Esophagus squamous epithelium (tissue), 5 donors: ENCODE measurements around the gene LRRC43. TPM values are rescaled to one million over a fixed set of nuclear protein-coding genes. Genes with fewer than 3 reads are reported as not detected.

Experiments used
- DNase-seq: peaks from one replicate; lab custom pipeline; 2025; lab: John Stamatoyannopoulos, UW
- H3K27ac ChIP-seq, 4 donors: fragments of 200-600 bp; sonication (generic); one replicate each; pipeline ENCODE4 v1.5.1; 2016 to 2019; ENCODE audit warnings: mild to moderate bottlenecking in 1 of 4
- H3K27me3 ChIP-seq, 4 donors: fragments of 200-600 bp; sonication (generic); 1 replicate in 3 of 4; 2 replicates in 1 of 4; pipeline versions ENCODE4 v1.5.1 to v1.6.0; 2017 to 2021; ENCODE audit warnings: antibody characterized with exemption in 1 of 4
- H3K36me3 ChIP-seq, 3 donors: fragments of 200-600 bp; sonication (generic); one replicate each; pipeline ENCODE4 v1.5.1; 2016 to 2019
- H3K4me1 ChIP-seq, 3 donors: fragments of 200-600 bp; sonication (generic); one replicate each; pipeline ENCODE4 v1.5.1; 2017 to 2019
- H3K4me3 ChIP-seq, 4 donors: fragments of 200-600 bp; sonication (generic); 1 replicate in 3 of 4; 2 replicates in 1 of 4; pipeline ENCODE4 v1.5.1; 2016 to 2019; ENCODE audit warnings: mild to moderate bottlenecking in 2 of 4, moderate library complexity in 1 of 4
- H3K9me3 ChIP-seq, 3 donors: fragments of 200-600 bp; sonication (generic); one replicate each; pipeline ENCODE4 v1.5.1; 2016 to 2019
- CTCF ChIP-seq, 6 experiments: fragments of 450-650 bp in 4 of 6; fragments of 200-600 bp in 2 of 6; sonication (generic) in 2 of 6; IDR thresholded peaks; one replicate each; pipeline ENCODE4 v1.5.1; 2016 to 2019; ENCODE audit warnings: antibody characterized with exemption in 6 of 6, mild to moderate bottlenecking in 4 of 6, moderate library complexity in 4 of 6
- POLR2A ChIP-seq, 4 donors: fragments of 450-650 bp; IDR thresholded peaks; one replicate each; pipeline ENCODE4 v1.6.1; 2017; ENCODE audit warnings: antibody characterized with exemption in 4 of 4, mild to moderate bottlenecking in 4 of 4, moderate library complexity in 3 of 4
- WGBS, 2 donors: methylation state at CpG; one replicate each; pipeline ENCODE4 v1.1.5; 2018; 5-methylcytosine and 5-hydroxymethylcytosine counted together
- intact Hi-C: fragments of 100-400 bp; cut with DNase I; formaldehyde crosslinking; loops from one replicate; pipeline ENCODE4 v1.15.0; 2022
- total RNA-seq, 4 donors: library from RNA; depleted of rRNA; stranded (reverse); fragments of >200 nt; gene quantifications; one replicate each; pipeline ENCODE4 v1.1.0, GENCODE V29; 2016
- donor health status: DM: yes; HTN: yes; CAD: no.

LRRC43 gene
- total RNA-seq, 4 donors from 2014 or later: 0.59 to 0.70 TPM; not detected in 2

GRCh38 chr12:122205053-122205925 lies 22.4 kb downstream of the LRRC43 start:
- no peak overlapping the region for H3K4me3 ChIP-seq

GRCh38 chr12:122206111-122206881 lies 23.4 kb downstream of the LRRC43 start:
- H3K9me3 ChIP-seq: no peaks in the 10 kb centered on the region
- H3K27me3 ChIP-seq: peaks cover 0 to 48% (median 2%) of the 10 kb centered on the region in 4 donors
- H3K27ac ChIP-seq: no peak overlapping the region
- peaks cover 0 to 51% (median 10%) of the 10 kb centered on the region in 3 donors for H3K36me3 ChIP-seq
- peaks cover 7 to 35% (median 14%) of the 10 kb centered on the region in 3 donors for H3K4me1 ChIP-seq
- no peak overlapping the region for H3K4me3 ChIP-seq
- intact Hi-C loops: no loop called here
- TF ChIP-seq POLR2A (IDR thresholded peaks at IDR 0.05) (no peak), CTCF (IDR thresholded peaks at IDR 0.05) (no peak)
- no peak for DNase-seq
- 67 to 74% methylated on average over 13 to 19 of the region's 27 CpGs for WGBS, 2 donors

More at GRCh38 chr12:122205053-122205925, 22.4 kb downstream of the LRRC43 start:
- intact Hi-C loops: no loop called here
- no peak overlapping the region for H3K27ac ChIP-seq
- 46 to 58% methylated on average over 15 to 20 of the region's 23 CpGs for WGBS, 2 donors
- DNase-seq: no peak
- peaks cover 7 to 35% (median 14%) of the 10 kb centered on the region in 3 donors for H3K4me1 ChIP-seq
- TF ChIP-seq CTCF (IDR thresholded peaks at IDR 0.05) (no peak), POLR2A (IDR thresholded peaks at IDR 0.05) (no peak)
- no peaks in the 10 kb centered on the region for H3K9me3 ChIP-seq
- peaks cover 0 to 41% (median 5%) of the 10 kb centered on the region in 3 donors for H3K36me3 ChIP-seq
- H3K27me3 ChIP-seq: peaks cover 0 to 58% (median 2%) of the 10 kb centered on the region in 4 donors

GRCh38 chr12:122206976-122207375 lies 24.1 kb downstream of the LRRC43 start:
- intact Hi-C loops: no loop called here
- no peak for DNase-seq
- H3K27me3 ChIP-seq: peaks cover 0 to 42% (median 2%) of the 10 kb centered on the region in 4 donors
- H3K27ac ChIP-seq: no peak overlapping the region
- peaks cover 0 to 58% (median 13%) of the 10 kb centered on the region in 3 donors for H3K36me3 ChIP-seq
- no peaks in the 10 kb centered on the region for H3K9me3 ChIP-seq
- no peak overlapping the region for H3K4me3 ChIP-seq
- WGBS, 2 donors: 92% methylated on average over 2 of the region's 8 CpGs; no CpG with 5 or more reads in 1 of the 2 donors
- peaks cover 7 to 35% (median 14%) of the 10 kb centered on the region in 3 donors for H3K4me1 ChIP-seq
- TF ChIP-seq CTCF (IDR thresholded peaks at IDR 0.05): no peak
- no peak for TF ChIP-seq POLR2A (IDR thresholded peaks at IDR 0.05)

- Histone ChIP-seq H3K27me3 (peaks cover 0 to 37% (median 2%) of the 10 kb centered on the region in 4 donors), H3K36me3 (peaks cover 0 to 62% (median 17%) of the 10 kb centered on the region in 3 donors), H3K9me3 (no peaks in the 10 kb centered on the region), H3K4me1 (peaks cover 7 to 35% (median 14%) of the 10 kb centered on the region in 3 donors), H3K27ac (no peak overlapping the region), H3K4me3 (no peak overlapping the region)
- intact Hi-C loops: no loop called here
- no peak for DNase-seq
- WGBS, 2 donors: 80 to 87% methylated on average over 7 of the region's 8 CpGs
- TF ChIP-seq POLR2A (IDR thresholded peaks at IDR 0.05) (no peak), CTCF (IDR thresholded peaks at IDR 0.05) (no peak)
These were observed 24.5 kb downstream of the LRRC43 start for GRCh38 chr12:122207391-122207790.
